ENCODE results near the gene THAP7.

THAP7 gene

DNA sequence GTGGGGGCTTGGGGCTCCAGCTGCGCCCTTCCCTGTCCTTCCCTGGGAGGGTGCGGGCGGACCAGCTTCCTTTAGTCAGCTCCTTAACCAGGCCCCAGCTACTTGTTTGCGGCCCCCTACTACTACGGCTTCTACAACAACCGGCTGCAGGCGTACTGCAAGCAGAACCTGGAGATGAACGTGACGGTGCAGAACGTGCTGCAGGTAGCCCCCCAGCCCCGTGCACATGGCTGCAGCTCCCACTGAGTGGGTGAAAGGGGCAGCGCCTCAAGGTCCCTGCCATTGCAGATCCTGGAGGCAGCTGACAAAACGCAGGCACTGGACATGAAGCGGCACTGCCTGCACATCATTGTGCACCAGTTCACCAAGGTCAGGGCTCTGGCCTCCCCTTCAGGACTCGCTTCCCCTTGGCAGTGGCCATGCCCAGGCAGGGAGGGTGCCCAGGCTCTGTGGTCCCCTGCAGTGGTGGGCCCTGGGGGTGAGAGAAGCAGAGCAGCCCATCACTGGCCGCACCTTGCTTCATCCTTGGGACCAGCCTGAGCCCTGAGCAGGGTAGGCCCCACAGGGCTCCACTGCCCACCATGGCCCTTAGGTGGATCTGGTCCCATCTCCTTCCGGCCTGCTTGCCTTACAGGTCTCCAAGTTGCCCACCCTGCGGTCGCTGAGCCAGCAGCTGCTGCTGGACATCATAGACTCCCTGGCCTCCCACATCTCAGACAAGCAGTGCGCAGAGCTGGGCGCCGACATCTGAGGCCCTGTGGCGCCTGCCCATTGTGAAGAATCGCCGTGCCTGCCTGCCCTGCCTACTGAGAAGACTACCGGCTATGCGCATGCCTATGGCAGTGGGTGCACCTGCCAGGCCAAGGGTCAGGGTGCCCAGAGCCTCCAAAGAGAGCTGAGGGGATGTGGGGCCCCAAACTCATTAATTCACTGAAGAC, 5.1 kb downstream of the THAP7 start:
- H3K9me3 ChIP-seq (ENCODE audit: control insufficient read depth, insufficient read depth, low read length): no peaks in the 10 kb centered on the region
- H3K4me2 ChIP-seq (ENCODE audit: low read length): no peak overlapping the region
- H3K27ac ChIP-seq (ENCODE audit: low read depth, low read length): no peak overlapping the region
- no peaks in the 10 kb centered on the region for H4K20me1 ChIP-seq (ENCODE audit: control insufficient read depth, insufficient read depth, low read depth, low read length)
- H3K79me2 ChIP-seq (ENCODE audit: control insufficient read depth, low read length): peaks cover 23% of the 10 kb centered on the region
- peaks cover 3% of the 10 kb centered on the region for H3F3A ChIP-seq (ENCODE audit: control insufficient read depth, insufficient read depth)
- TF ChIP-seq EZH2phosphoT487 (IDR thresholded peaks at IDR 0.05; ENCODE audit: borderline replicate concordance, low read length): no peak
- TF ChIP-seq, protein P1, sequence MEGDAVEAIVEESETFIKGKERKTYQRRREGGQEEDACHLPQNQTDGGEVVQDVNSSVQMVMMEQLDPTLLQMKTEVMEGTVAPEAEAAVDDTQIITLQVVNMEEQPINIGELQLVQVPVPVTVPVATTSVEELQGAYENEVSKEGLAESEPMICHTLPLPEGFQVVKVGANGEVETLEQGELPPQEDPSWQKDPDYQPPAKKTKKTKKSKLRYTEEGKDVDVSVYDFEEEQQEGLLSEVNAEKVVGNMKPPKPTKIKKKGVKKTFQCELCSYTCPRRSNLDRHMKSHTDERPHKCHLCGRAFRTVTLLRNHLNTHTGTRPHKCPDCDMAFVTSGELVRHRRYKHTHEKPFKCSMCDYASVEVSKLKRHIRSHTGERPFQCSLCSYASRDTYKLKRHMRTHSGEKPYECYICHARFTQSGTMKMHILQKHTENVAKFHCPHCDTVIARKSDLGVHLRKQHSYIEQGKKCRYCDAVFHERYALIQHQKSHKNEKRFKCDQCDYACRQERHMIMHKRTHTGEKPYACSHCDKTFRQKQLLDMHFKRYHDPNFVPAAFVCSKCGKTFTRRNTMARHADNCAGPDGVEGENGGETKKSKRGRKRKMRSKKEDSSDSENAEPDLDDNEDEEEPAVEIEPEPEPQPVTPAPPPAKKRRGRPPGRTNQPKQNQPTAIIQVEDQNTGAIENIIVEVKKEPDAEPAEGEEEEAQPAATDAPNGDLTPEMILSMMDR (IDR thresholded peaks at IDR 0.05; ENCODE audit: low read depth, low read length, poor library complexity, severe bottlenecking): no peak
- H3K4me3 ChIP-seq (ENCODE audit: low read length): no peak overlapping the region
- H3K36me3 ChIP-seq (ENCODE audit: control insufficient read depth, low read length): peaks cover 66% of the 10 kb centered on the region
- no peaks in the 10 kb centered on the region for H3K27me3 ChIP-seq (ENCODE audit: control insufficient read depth, low read length)
- peaks cover 14% of the 10 kb centered on the region for H3K4me1 ChIP-seq (ENCODE audit: control insufficient read depth, low read length)
- H3K9me2 ChIP-seq (replicated peaks; ENCODE audit: control insufficient read depth, low read length): no peaks in the 10 kb centered on the region

DNA sequence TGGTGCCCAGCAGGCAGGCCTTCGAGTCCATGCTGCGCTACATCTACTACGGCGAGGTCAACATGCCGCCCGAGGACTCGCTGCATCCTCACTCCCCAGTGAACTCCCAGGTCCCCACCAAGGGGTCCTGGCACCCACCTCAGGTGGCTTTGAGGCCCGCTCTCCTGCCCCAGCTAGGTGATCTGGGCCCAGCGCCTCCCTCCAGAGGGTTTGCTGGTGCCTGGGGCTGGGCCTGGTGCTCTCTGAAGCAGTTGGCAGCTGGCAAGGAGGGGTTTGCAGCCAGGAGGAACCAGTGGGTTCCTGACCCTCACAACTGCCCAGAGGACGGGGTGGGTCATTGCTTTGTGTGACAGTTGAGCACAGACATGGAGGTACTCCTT, 5.9 kb downstream of the THAP7 start:
- Histone ChIP-seq H3K9me2 (replicated peaks; ENCODE audit: control insufficient read depth, low read length) (no peaks in the 10 kb centered on the region), H3K4me3 (ENCODE audit: low read length) (no peak overlapping the region), H3K79me2 (ENCODE audit: control insufficient read depth, low read length) (peaks cover 17% of the 10 kb centered on the region), H3K4me2 (ENCODE audit: low read length) (no peak overlapping the region), H3K36me3 (ENCODE audit: control insufficient read depth, low read length) (peaks cover 66% of the 10 kb centered on the region), H3F3A (ENCODE audit: control insufficient read depth, insufficient read depth) (peaks cover 3% of the 10 kb centered on the region), H3K27ac (ENCODE audit: low read depth, low read length) (no peak overlapping the region), H4K20me1 (ENCODE audit: control insufficient read depth, insufficient read depth, low read depth, low read length) (no peaks in the 10 kb centered on the region), H3K4me1 (ENCODE audit: control insufficient read depth, low read length) (peaks cover 10% of the 10 kb centered on the region), H3K27me3 (ENCODE audit: control insufficient read depth, low read length) (no peaks in the 10 kb centered on the region), H3K9me3 (ENCODE audit: control insufficient read depth, insufficient read depth, low read length) (no peaks in the 10 kb centered on the region)
- TF ChIP-seq, protein P1 (IDR thresholded peaks at IDR 0.05; ENCODE audit: low read depth, low read length, poor library complexity, severe bottlenecking): no peak
- no peak for TF ChIP-seq EZH2phosphoT487 (IDR thresholded peaks at IDR 0.05; ENCODE audit: borderline replicate concordance, low read length)

GRCh38 chr22:20995329-20996030, 6.4 kb downstream of the THAP7 start:
- H3K4me1 ChIP-seq (ENCODE audit: control insufficient read depth, low read length): peaks cover 8% of the 10 kb centered on the region
- H3K36me3 ChIP-seq (ENCODE audit: control insufficient read depth, low read length): peaks cover 65% of the 10 kb centered on the region
- H3K4me2 ChIP-seq (ENCODE audit: low read length): no peak overlapping the region

More at GRCh38 chr22:20995329-20996030, 6.4 kb downstream of the THAP7 start:
- H3F3A ChIP-seq (ENCODE audit: control insufficient read depth, insufficient read depth): peaks cover 3% of the 10 kb centered on the region
- H4K20me1 ChIP-seq (ENCODE audit: control insufficient read depth, insufficient read depth, low read depth, low read length): no peaks in the 10 kb centered on the region
- no peak overlapping the region for H3K27ac ChIP-seq (ENCODE audit: low read depth, low read length)
- TF ChIP-seq, protein P1 (IDR thresholded peaks at IDR 0.05; ENCODE audit: low read depth, low read length, poor library complexity, severe bottlenecking): no peak
- no peak for TF ChIP-seq EZH2phosphoT487 (IDR thresholded peaks at IDR 0.05; ENCODE audit: borderline replicate concordance, low read length)
- H3K79me2 ChIP-seq (ENCODE audit: control insufficient read depth, low read length): peaks cover 12% of the 10 kb centered on the region
- H3K27me3 ChIP-seq (ENCODE audit: control insufficient read depth, low read length): no peaks in the 10 kb centered on the region
- no peak overlapping the region for H3K4me3 ChIP-seq (ENCODE audit: low read length)
- no peaks in the 10 kb centered on the region for H3K9me2 ChIP-seq (replicated peaks; ENCODE audit: control insufficient read depth, low read length)
- H3K9me3 ChIP-seq (ENCODE audit: control insufficient read depth, insufficient read depth, low read length): no peaks in the 10 kb centered on the region
